ENCODE data around the gene ST8SIA4. TPM values are rescaled to one million over a fixed set of nuclear protein-coding genes. Genes with fewer than 3 reads are reported as not detected.

ST8SIA4 gene
- total RNA-seq, 1 experiment from 2014 or later, result 0.41 TPM

GRCh38 chr5:100856462-100856861, 46.6 kb downstream of the ST8SIA4 start:
- ChIA-PET CTCF (no interaction called here), POLR2A (no interaction called here)
- H3K4me3 ChIP-seq (ENCODE audit: low read depth in 2 of 2, low read length in 2 of 2), result no peak overlapping the region
- no peaks in the 10 kb centered on the region for H3K9me3 ChIP-seq (ENCODE audit: control insufficient read depth, insufficient read depth, low read depth, low read length)
- no peaks in the 10 kb centered on the region for H3K4me1 ChIP-seq (ENCODE audit: control insufficient read depth, insufficient read depth, low read length)
- no peaks in the 10 kb centered on the region for H3K36me3 ChIP-seq (ENCODE audit: control insufficient read depth, insufficient read depth, low read length)
- TF ChIP-seq TCF7L2 (IDR thresholded peaks at IDR 0.05; ENCODE audit: low read depth, low read length), result no peak
- no peak overlapping the region for H3K27ac ChIP-seq (ENCODE audit: low read length)
- no peaks in the 10 kb centered on the region for H3K27me3 ChIP-seq (ENCODE audit: control insufficient read depth, insufficient read depth, low read length)
- intact Hi-C loops (cut with micrococcal nuclease; ENCODE audit: unreplicated experiment) (no loop called here), in situ Hi-C loops (cut with HindIII; ENCODE audit: low pct_unique_long_range_greater_than_20kb, low sequenced_read_pairs) (no loop called here)
- ATAC-seq, result no peak
- DNase-seq (ENCODE audit: low read depth, low spot score), result no peak
- BruUV-seq (replicated peaks), result no TSS peak

GRCh38 chr5:100855937-100856430, 47.1 kb downstream of the ST8SIA4 start:
- DNase-seq (ENCODE audit: low read depth, low spot score) (no peak), ATAC-seq (no peak)
- intact Hi-C loops (cut with micrococcal nuclease; ENCODE audit: unreplicated experiment), result no loop called here
- no peaks in the 10 kb centered on the region for H3K27me3 ChIP-seq (ENCODE audit: control insufficient read depth, insufficient read depth, low read length)
- TF ChIP-seq TCF7L2 (IDR thresholded peaks at IDR 0.05; ENCODE audit: low read depth, low read length) (no peak), SIN3A (IDR thresholded peaks at IDR 0.05; ENCODE audit: borderline replicate concordance, insufficient read depth, low read depth, low read length) (no peak), CTCF (IDR thresholded peaks at IDR 0.05) (no peak), POLR2AphosphoS5 (IDR thresholded peaks at IDR 0.05; ENCODE audit: low read depth, low read length) (no peak), REST (IDR thresholded peaks at IDR 0.05; ENCODE audit: insufficient read depth in 1 of 2, low read depth in 2 of 2, low read length in 1 of 2) (no peak)
- ChIA-PET CTCF (no interaction called here), POLR2A (no interaction called here)
- no peak overlapping the region for H3K27ac ChIP-seq (ENCODE audit: low read length)
- no peaks in the 10 kb centered on the region for H3K4me1 ChIP-seq (ENCODE audit: control insufficient read depth, insufficient read depth, low read length)
- H3K9me3 ChIP-seq (ENCODE audit: control insufficient read depth, insufficient read depth, low read depth, low read length), result no peaks in the 10 kb centered on the region
- in situ Hi-C loops (cut with HindIII; ENCODE audit: low pct_unique_long_range_greater_than_20kb, low sequenced_read_pairs), result no loop called here
- H3K4me3 ChIP-seq (ENCODE audit: low read depth in 2 of 2, low read length in 2 of 2), result no peak overlapping the region
- no TSS peak for BruUV-seq (replicated peaks)
- no peaks in the 10 kb centered on the region for H3K36me3 ChIP-seq (ENCODE audit: control insufficient read depth, insufficient read depth, low read length)

- Histone ChIP-seq H3K27me3 (ENCODE audit: control insufficient read depth, insufficient read depth, low read length) (no peaks in the 10 kb centered on the region), H3K9me3 (ENCODE audit: control insufficient read depth, insufficient read depth, low read depth, low read length) (no peaks in the 10 kb centered on the region), H3K36me3 (ENCODE audit: control insufficient read depth, insufficient read depth, low read length) (no peaks in the 10 kb centered on the region), H3K27ac (ENCODE audit: low read length) (no peak overlapping the region), H3K4me1 (ENCODE audit: control insufficient read depth, insufficient read depth, low read length) (no peaks in the 10 kb centered on the region), H3K4me3 (ENCODE audit: low read depth in 2 of 2, low read length in 2 of 2) (no peak overlapping the region)
- in situ Hi-C loops (cut with HindIII; ENCODE audit: low pct_unique_long_range_greater_than_20kb, low sequenced_read_pairs) (no loop called here), intact Hi-C loops (cut with micrococcal nuclease; ENCODE audit: unreplicated experiment) (no loop called here)
- BruUV-seq (replicated peaks), result no TSS peak
- POLR2A ChIA-PET, result no interaction called here
- CTCF ChIA-PET, result no interaction called here
- ATAC-seq (no peak), DNase-seq (ENCODE audit: low read depth, low spot score) (no peak)
- TF ChIP-seq CTCF (IDR thresholded peaks at IDR 0.05), result no peak
- no peak for TF ChIP-seq POLR2AphosphoS5 (IDR thresholded peaks at IDR 0.05; ENCODE audit: low read depth, low read length)
- no peak for TF ChIP-seq REST (IDR thresholded peaks at IDR 0.05; ENCODE audit: insufficient read depth in 1 of 2, low read depth in 2 of 2, low read length in 1 of 2)
These were observed 47.8 kb downstream of the ST8SIA4 start for GRCh38 chr5:100855295-100855694.

Data from Panc1 (cell line).